GM12878 (cell line): ENCODE measurements around the gene MRPL39. TPM values are rescaled to one million over a fixed set of nuclear protein-coding genes. Genes with fewer than 3 reads are reported as not detected.

Experiments
- ATAC-seq: fragments of 200-7000 bp; cut with Tn5 transposase; 3 replicates; pipeline ENCODE4 v1.9.1; 2020; ENCODE audit warnings: mild to moderate bottlenecking, moderate library complexity
- BruUV-seq: library from RNA; stranded (reverse); fragments of 400-500 nt; replicated peaks from 2 replicates; lab custom pipeline; 2021; lab: Mats Ljungman, UMichigan
- CTCF ChIA-PET: fragments of 300-600 bp; sonication (Branson Sonifier 250); formaldehyde crosslinking; extraction: SDS; loops from one replicate; lab custom pipeline; 2021; ENCODE audit warnings: inconsistent platforms; lab: Yijun Ruan, JAX
- POLR2A ChIA-PET: fragments of 350-600 bp; formaldehyde crosslinking; extraction: SDS; loops from one replicate; lab custom pipeline; 2021; ENCODE audit warnings: inconsistent platforms; lab: Charles Lee
- RAD21 ChIA-PET: fragments of 300-600 bp; sonication (Branson Sonifier 250); formaldehyde crosslinking; loops from one replicate; lab custom pipeline; 2023; ENCODE audit warnings: antibody characterized with exemption; ENCODE audit not compliant: unreplicated experiment; lab: Charles Lee
- SMC1A ChIA-PET: fragments of 300-600 bp; sonication (Branson Sonifier 250); formaldehyde crosslinking; loops from one replicate; lab custom pipeline; 2023; ENCODE audit not compliant: unreplicated experiment, uncharacterized antibody; lab: Charles Lee
- DNase-seq: peaks from one replicate; pipeline ENCODE4 v3.0.0-alpha.2; 2011; ENCODE audit warnings: low read depth, low spot score
- FAIRE-seq: peaks from 3 replicates; lab custom pipeline; 2011; peaks lifted over from hg19 to GRCh38; lab: Jason Lieb, UNC
- H2AFZ ChIP-seq: 2 replicates; pipeline ENCODE4 v1.6.0; 2011; ENCODE audit warnings: low read depth, low read length, control low read depth; ENCODE audit not compliant: control insufficient read depth
- H3K27ac ChIP-seq: 2 replicates; pipeline ENCODE4 v1.5.1; 2011; ENCODE audit warnings: control low read depth; ENCODE audit not compliant: control insufficient read depth, insufficient read depth
- H3K27me3 ChIP-seq, 2 experiments: replicated peaks in 1 of 2; 2 replicates each; pipeline versions ENCODE4 v1.6.0 to v1.6.1; 2011; ENCODE audit warnings: low read length in 1 of 2; ENCODE audit not compliant: control insufficient read depth in 2 of 2, insufficient read depth in 2 of 2
- H3K36me3 ChIP-seq, 2 experiments: 2 replicates each; pipeline ENCODE4 v1.5.1; 2011; ENCODE audit warnings: low read length in 1 of 2; ENCODE audit not compliant: control insufficient read depth in 2 of 2, insufficient read depth in 2 of 2
- H3K4me1 ChIP-seq: 2 replicates; pipeline ENCODE4 v1.6.1; 2011; ENCODE audit warnings: mild to moderate bottlenecking, low read length, moderate library complexity, mixed read lengths; ENCODE audit not compliant: control insufficient read depth, insufficient read depth
- H3K4me2 ChIP-seq: 2 replicates; pipeline ENCODE4 v1.6.0; 2011; ENCODE audit warnings: control low read depth; ENCODE audit not compliant: control insufficient read depth, insufficient read depth
- H3K4me3 ChIP-seq: fragments of 200-600 bp; sonication (generic); 2 replicates; pipeline ENCODE4 v1.5.1; 2016
- H3K79me2 ChIP-seq: 2 replicates; pipeline ENCODE4 v1.6.0; 2011; ENCODE audit warnings: low read length; ENCODE audit not compliant: control insufficient read depth, insufficient read depth
- H3K9ac ChIP-seq: 2 replicates; pipeline ENCODE4 v1.8.0; 2011; ENCODE audit warnings: low read length, control low read depth, mixed read lengths; ENCODE audit not compliant: control insufficient read depth, insufficient read depth
- H3K9me3 ChIP-seq: replicated peaks from 3 replicates; pipeline ENCODE4 v1.5.1; 2011; ENCODE audit warnings: mild to moderate bottlenecking, low read length; ENCODE audit not compliant: control insufficient read depth, insufficient read depth
- H4K20me1 ChIP-seq: 2 replicates; pipeline ENCODE4 v1.6.0; 2011; ENCODE audit not compliant: control insufficient read depth, insufficient read depth
- CBFB ChIP-seq: IDR thresholded peaks from 2 replicates; pipeline ENCODE4 v1.6.1; 2016; ENCODE audit warnings: antibody characterized with exemption, low read depth
- CHD2 ChIP-seq: IDR thresholded peaks from 2 replicates; pipeline ENCODE4 v1.6.1; 2011; ENCODE audit warnings: low read depth, low read length, improper control_type of control experiment, borderline replicate concordance
- ETV6 ChIP-seq, 2 experiments: fragments of 450-650 bp in 1 of 2; IDR thresholded peaks in 1 of 2; conservative IDR thresholded peaks in 1 of 2; 2 replicates each; pipeline ENCODE4 v1.6.1; 2014; ENCODE audit warnings: antibody characterized with exemption in 1 of 2, borderline replicate concordance in 1 of 2, low read depth in 1 of 2, mild to moderate bottlenecking in 1 of 2, moderate library complexity in 1 of 2
- GABPA ChIP-seq: IDR thresholded peaks from 2 replicates; pipeline ENCODE4 v1.6.1; 2014; ENCODE audit warnings: antibody characterized with exemption, low read depth, mild to moderate bottlenecking, inconsistent platforms
- JUND ChIP-seq: IDR thresholded peaks from 2 replicates; pipeline ENCODE4 v1.6.1; 2012; ENCODE audit warnings: low read depth, mild to moderate bottlenecking, low read length, improper control_type of control experiment, moderate library complexity
- NBN ChIP-seq: fragments of 450-650 bp; IDR thresholded peaks from 2 replicates; pipeline ENCODE4 v1.6.1; 2016
- NR2C2 ChIP-seq: IDR thresholded peaks from 2 replicates; pipeline ENCODE4 v1.6.1; 2011; ENCODE audit warnings: borderline replicate concordance, low read depth; ENCODE audit not compliant: control insufficient read depth, insufficient read length
- RB1 ChIP-seq: fragments of 450-650 bp; formaldehyde crosslinking; IDR thresholded peaks from 2 replicates; pipeline ENCODE4 v1.6.1; 2017; ENCODE audit warnings: mild to moderate bottlenecking, borderline replicate concordance
- RUNX3 ChIP-seq: IDR thresholded peaks from 2 replicates; pipeline ENCODE4 v1.6.1; 2012; ENCODE audit warnings: low read length, inconsistent platforms
- SIX5 ChIP-seq: IDR thresholded peaks from 2 replicates; pipeline ENCODE4 v1.6.1; 2011; ENCODE audit warnings: mild to moderate bottlenecking, low read depth, low read length, moderate library complexity; ENCODE audit not compliant: severe bottlenecking
- SMAD5 ChIP-seq: IDR thresholded peaks from 2 replicates; pipeline ENCODE4 v1.6.1; 2016; ENCODE audit warnings: antibody characterized with exemption, low read depth
- SREBF2 ChIP-seq: IDR thresholded peaks from 2 replicates; pipeline ENCODE4 v1.6.1; 2012; ENCODE audit warnings: mild to moderate bottlenecking, low read length
- SRF ChIP-seq, 2 experiments: IDR thresholded peaks; 2 replicates each; pipeline ENCODE4 v1.6.1; 2011; ENCODE audit warnings: low read depth in 2 of 2, low read length in 2 of 2, mild to moderate bottlenecking in 1 of 2, moderate library complexity in 1 of 2
- TARDBP ChIP-seq: IDR thresholded peaks from 2 replicates; pipeline ENCODE4 v1.6.1; 2016; ENCODE audit warnings: borderline replicate concordance
- ZNF24 ChIP-seq: fragments of 450-650 bp; IDR thresholded peaks from 2 replicates; pipeline ENCODE4 v1.6.1; 2017; ENCODE audit warnings: antibody characterized with exemption, mild to moderate bottlenecking
- WGBS: methylation state at CpG from one replicate; pipeline ENCODE4 v1.1.6; 2016; ENCODE audit warnings: low lambda C conversion rate; ENCODE audit not compliant: insufficient replicate concordance, insufficient coverage; ENCODE audit errors: missing lambda C conversion rate; 5-methylcytosine and 5-hydroxymethylcytosine counted together
- in situ Hi-C: fragments of 300-500 bp; cut with MboI; formaldehyde crosslinking; loops from 9 replicates; pipeline ENCODE4 v1.14.3; 2018; ENCODE audit warnings: mixed read lengths
- intact Hi-C: fragments of 100-400 bp; cut with micrococcal nuclease; formaldehyde crosslinking; loops from one replicate; pipeline ENCODE4 v1.14.2; 2022; ENCODE audit not compliant: unreplicated experiment
- polyA plus RNA-seq, 11 experiments: library from polyadenylated mRNA; depleted of rRNA in 4 of 11; unstranded in 6 of 11; stranded (reverse) in 5 of 11; fragments of >200 nt; fragmentation: Nextera tagmentation in 4 of 11; fragmentation: Illumina TruSeq in 1 of 11; extraction: Ambion mirVana in 4 of 11; extraction: Trizol in 1 of 11; gene quantifications; 1 replicate in 1 of 11; 2 replicates in 10 of 11; pipeline versions ENCODE4 v1.2.1 to v1.2.3, GENCODE V29; 2011 to 2016; ENCODE audit warnings: inconsistent platforms in 2 of 11, missing spikeins in 2 of 11, low read depth in 1 of 11
- total RNA-seq, 4 experiments: library from RNA; depleted of rRNA in 3 of 4; stranded (reverse); fragments of >200 nt in 3 of 4; fragmentation: Illumina TruSeq in 1 of 4; extraction: Trizol in 1 of 4; gene quantifications; 2 replicates each; pipeline versions ENCODE4 v1.2.1 to v1.2.3, GENCODE V29; 2013 to 2021
- TF ChIP-seq, protein P1 (sequence below): fragments of 450-650 bp; IDR thresholded peaks from 2 replicates; pipeline ENCODE4 v1.6.1; 2017; ENCODE audit warnings: mild to moderate bottlenecking, moderate library complexity
- TF ChIP-seq, protein P2 (sequence below): fragments of 450-650 bp; IDR thresholded peaks from 2 replicates; pipeline ENCODE4 v1.6.1; 2016; ENCODE audit warnings: mild to moderate bottlenecking
- TF ChIP-seq, protein P3 (sequence below): fragments of 450-650 bp; IDR thresholded peaks from 2 replicates; pipeline ENCODE4 v1.6.1; 2017; ENCODE audit warnings: borderline replicate concordance

Gene MRPL39
- total and polyA plus RNA-seq, 10 of the 15 experiments (the other 5 are each of a cell fraction or from before 2014, with no cell fraction given): 68.8 to 292 (median 120) TPM

DNA sequence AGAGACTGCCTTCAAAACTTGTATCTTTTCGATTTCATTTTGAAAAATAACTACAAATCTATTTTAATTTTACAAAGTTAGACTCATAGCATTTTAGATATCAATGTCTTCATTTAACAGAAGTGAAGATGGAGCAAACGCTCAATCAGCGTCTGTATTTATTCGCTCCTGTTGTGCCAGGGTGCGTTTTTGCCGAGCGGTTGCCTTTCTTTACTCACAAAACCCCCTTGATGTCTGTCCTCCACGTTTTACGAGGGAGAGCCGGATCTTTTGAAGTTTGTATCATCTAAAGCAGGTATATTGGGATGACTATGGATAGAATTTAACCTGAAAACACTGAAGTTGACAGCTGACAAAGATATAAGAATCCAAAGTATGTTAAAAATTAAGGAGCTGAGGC is 44.6 kb downstream of the MRPL39 start:
- Histone ChIP-seq H3K9me3 (no peaks in the 10 kb centered on the region; the same call in 1 of the 3 replicates), H3K4me2 (peak overlapping the region; percentile 34), H4K20me1 (no peaks in the 10 kb centered on the region), H3K27me3 (no peaks in the 10 kb centered on the region), H3K36me3 (peaks cover 9 to 15% of the 10 kb centered on the region in 2 experiments), H3K4me1 (peaks cover 10% of the 10 kb centered on the region), H3K4me3 (peak overlapping the region; percentile 87), H3K79me2 (peaks cover 82% of the 10 kb centered on the region), H3K27ac (peak overlapping the region; percentile 92), H3K9ac (peak overlapping the region; percentile 91), H2AFZ (no peak overlapping the region)
- ATAC-seq (no peak), FAIRE-seq (no peak), DNase-seq (no peak)
- WGBS: 0% methylated on average over 10 of the region's 10 CpGs
- RAD21 ChIA-PET: interaction anchor here (0.9 to 8.2 kb wide), 6 partner anchors 51 to 171 kb away, joined by 3 to 108 read pairs (median 8); no protein-coding TSS in a partner anchor
- SMC1A ChIA-PET: interaction anchor here (1.0 to 19.6 kb wide), 5 partner anchors 10 to 140 kb away, joined by 3 to 426 read pairs (median 4); no protein-coding TSS in a partner anchor
- CTCF ChIA-PET: interaction anchor here (1.1 to 4.4 kb wide), 4 partner anchors 49 to 140 kb away, joined by 3 to 57 read pairs (median 3); no protein-coding TSS in a partner anchor
- intact Hi-C loops: loop anchor here (1.0 to 10.0 kb wide), 6 partner anchors 60 to 665 kb away; no protein-coding TSS in a partner anchor
- TSS peak; percentile 60 for BruUV-seq
- in situ Hi-C loops: loop anchor here (5.0 to 10.0 kb wide), 2 partner anchors 58 to 145 kb away; no protein-coding TSS in a partner anchor
- POLR2A ChIA-PET: interaction anchor here (0.9 to 6.0 kb wide), 6 partner anchors 51 to 141 kb away, joined by 3 to 55 read pairs (median 3); no protein-coding TSS in a partner anchor
- TF ChIP-seq CHD2: no peak
- TF ChIP-seq TARDBP: 0 out of 2 replicates have a peak, but pooled peaks have one; percentile 39
- TF ChIP-seq, protein P1, sequence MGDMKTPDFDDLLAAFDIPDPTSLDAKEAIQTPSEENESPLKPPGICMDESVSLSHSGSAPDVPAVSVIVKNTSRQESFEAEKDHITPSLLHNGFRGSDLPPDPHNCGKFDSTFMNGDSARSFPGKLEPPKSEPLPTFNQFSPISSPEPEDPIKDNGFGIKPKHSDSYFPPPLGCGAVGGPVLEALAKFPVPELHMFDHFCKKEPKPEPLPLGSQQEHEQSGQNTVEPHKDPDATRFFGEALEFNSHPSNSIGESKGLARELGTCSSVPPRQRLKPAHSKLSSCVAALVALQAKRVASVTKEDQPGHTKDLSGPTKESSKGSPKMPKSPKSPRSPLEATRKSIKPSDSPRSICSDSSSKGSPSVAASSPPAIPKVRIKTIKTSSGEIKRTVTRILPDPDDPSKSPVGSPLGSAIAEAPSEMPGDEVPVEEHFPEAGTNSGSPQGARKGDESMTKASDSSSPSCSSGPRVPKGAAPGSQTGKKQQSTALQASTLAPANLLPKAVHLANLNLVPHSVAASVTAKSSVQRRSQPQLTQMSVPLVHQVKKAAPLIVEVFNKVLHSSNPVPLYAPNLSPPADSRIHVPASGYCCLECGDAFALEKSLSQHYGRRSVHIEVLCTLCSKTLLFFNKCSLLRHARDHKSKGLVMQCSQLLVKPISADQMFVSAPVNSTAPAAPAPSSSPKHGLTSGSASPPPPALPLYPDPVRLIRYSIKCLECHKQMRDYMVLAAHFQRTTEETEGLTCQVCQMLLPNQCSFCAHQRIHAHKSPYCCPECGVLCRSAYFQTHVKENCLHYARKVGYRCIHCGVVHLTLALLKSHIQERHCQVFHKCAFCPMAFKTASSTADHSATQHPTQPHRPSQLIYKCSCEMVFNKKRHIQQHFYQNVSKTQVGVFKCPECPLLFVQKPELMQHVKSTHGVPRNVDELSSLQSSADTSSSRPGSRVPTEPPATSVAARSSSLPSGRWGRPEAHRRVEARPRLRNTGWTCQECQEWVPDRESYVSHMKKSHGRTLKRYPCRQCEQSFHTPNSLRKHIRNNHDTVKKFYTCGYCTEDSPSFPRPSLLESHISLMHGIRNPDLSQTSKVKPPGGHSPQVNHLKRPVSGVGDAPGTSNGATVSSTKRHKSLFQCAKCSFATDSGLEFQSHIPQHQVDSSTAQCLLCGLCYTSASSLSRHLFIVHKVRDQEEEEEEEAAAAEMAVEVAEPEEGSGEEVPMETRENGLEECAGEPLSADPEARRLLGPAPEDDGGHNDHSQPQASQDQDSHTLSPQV: no peak
- 0 out of 2 replicates have a peak, but pooled peaks have one; percentile 22 for TF ChIP-seq SMAD5
- TF ChIP-seq JUND: no peak
- no peak for TF ChIP-seq NBN
- no peak for TF ChIP-seq SREBF2
- TF ChIP-seq CBFB: no peak
- TF ChIP-seq RUNX3: no peak
- TF ChIP-seq SIX5: no peak
- TF ChIP-seq, protein P2, sequence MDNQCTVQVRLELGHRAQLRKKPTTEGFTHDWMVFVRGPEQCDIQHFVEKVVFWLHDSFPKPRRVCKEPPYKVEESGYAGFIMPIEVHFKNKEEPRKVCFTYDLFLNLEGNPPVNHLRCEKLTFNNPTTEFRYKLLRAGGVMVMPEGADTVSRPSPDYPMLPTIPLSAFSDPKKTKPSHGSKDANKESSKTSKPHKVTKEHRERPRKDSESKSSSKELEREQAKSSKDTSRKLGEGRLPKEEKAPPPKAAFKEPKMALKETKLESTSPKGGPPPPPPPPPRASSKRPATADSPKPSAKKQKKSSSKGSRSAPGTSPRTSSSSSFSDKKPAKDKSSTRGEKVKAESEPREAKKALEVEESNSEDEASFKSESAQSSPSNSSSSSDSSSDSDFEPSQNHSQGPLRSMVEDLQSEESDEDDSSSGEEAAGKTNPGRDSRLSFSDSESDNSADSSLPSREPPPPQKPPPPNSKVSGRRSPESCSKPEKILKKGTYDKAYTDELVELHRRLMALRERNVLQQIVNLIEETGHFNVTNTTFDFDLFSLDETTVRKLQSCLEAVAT: peak; percentile 65
- TF ChIP-seq, protein P3, sequence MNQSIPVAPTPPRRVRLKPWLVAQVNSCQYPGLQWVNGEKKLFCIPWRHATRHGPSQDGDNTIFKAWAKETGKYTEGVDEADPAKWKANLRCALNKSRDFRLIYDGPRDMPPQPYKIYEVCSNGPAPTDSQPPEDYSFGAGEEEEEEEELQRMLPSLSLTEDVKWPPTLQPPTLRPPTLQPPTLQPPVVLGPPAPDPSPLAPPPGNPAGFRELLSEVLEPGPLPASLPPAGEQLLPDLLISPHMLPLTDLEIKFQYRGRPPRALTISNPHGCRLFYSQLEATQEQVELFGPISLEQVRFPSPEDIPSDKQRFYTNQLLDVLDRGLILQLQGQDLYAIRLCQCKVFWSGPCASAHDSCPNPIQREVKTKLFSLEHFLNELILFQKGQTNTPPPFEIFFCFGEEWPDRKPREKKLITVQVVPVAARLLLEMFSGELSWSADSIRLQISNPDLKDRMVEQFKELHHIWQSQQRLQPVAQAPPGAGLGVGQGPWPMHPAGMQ: no peak
- TF ChIP-seq RB1: no peak
- TF ChIP-seq GABPA: no peak
- TF ChIP-seq SRF (IDR thresholded peaks at IDR 0.05; ENCODE audit: low read depth in 2 of 2, low read length in 2 of 2): no peak
- TF ChIP-seq ZNF24: no peak
- TF ChIP-seq ETV6 (conservative IDR thresholded peaks at IDR 0.05 in 1 of 2, IDR thresholded peaks at IDR 0.05 in 1 of 2; ENCODE audit: borderline replicate concordance in 1 of 2, low read depth in 1 of 2): no peak
- no peak for TF ChIP-seq NR2C2
